Measurements from ENCODE around the gene IGF2BP2.

- no peak for TF ChIP-seq RNF2 (conservative IDR thresholded peaks at IDR 0.05; ENCODE audit: low read depth)
- TF ChIP-seq FOXO4 (CRISPR knock-in tag; conservative IDR thresholded peaks at IDR 0.05) = no peak
- TF ChIP-seq TP53 (CRISPR knock-in tag; conservative IDR thresholded peaks at IDR 0.05) = no peak
- TF ChIP-seq AFF4 (CRISPR knock-in tag; IDR thresholded peaks at IDR 0.05) = no peak
- TF ChIP-seq ZBTB10 (CRISPR knock-in tag; IDR thresholded peaks at IDR 0.05; ENCODE audit: borderline replicate concordance) = no peak
- no peak for TF ChIP-seq JUNB (CRISPR knock-in tag; IDR thresholded peaks at IDR 0.05; ENCODE audit: borderline replicate concordance)
- TF ChIP-seq ZNF331 (CRISPR knock-in tag; IDR thresholded peaks at IDR 0.05) = no peak
- no peak for TF ChIP-seq CBX5 (CRISPR knock-in tag; IDR thresholded peaks at IDR 0.05; ENCODE audit: borderline replicate concordance)
- TF ChIP-seq CTCF (CRISPR knock-in tag; IDR thresholded peaks at IDR 0.05) = no peak
- no peak for TF ChIP-seq ZNF280D (CRISPR knock-in tag; IDR thresholded peaks at IDR 0.05)
- no peak for TF ChIP-seq NFRKB (IDR thresholded peaks at IDR 0.05)
- no peak for TF ChIP-seq ZNF382 (CRISPR knock-in tag; IDR thresholded peaks at IDR 0.05; ENCODE audit: borderline replicate concordance)
- TF ChIP-seq FOXA1 (IDR thresholded peaks at IDR 0.05) = no peak
- no peak for TF ChIP-seq FOXA1 (CRISPR knock-in tag; IDR thresholded peaks at IDR 0.05)
These were observed 146.8 kb downstream of the IGF2BP2 start for GRCh38 chr3:185678027-185678426.
